Anterior cingulate cortex (tissue), 58 donors: ENCODE data around the gene LLCFC1.

Experiments used
- DNase-seq, 58 donors: peaks; one replicate each; lab custom pipeline; 2025; lab: John Stamatoyannopoulos, UW

Gene LLCFC1

DNA sequence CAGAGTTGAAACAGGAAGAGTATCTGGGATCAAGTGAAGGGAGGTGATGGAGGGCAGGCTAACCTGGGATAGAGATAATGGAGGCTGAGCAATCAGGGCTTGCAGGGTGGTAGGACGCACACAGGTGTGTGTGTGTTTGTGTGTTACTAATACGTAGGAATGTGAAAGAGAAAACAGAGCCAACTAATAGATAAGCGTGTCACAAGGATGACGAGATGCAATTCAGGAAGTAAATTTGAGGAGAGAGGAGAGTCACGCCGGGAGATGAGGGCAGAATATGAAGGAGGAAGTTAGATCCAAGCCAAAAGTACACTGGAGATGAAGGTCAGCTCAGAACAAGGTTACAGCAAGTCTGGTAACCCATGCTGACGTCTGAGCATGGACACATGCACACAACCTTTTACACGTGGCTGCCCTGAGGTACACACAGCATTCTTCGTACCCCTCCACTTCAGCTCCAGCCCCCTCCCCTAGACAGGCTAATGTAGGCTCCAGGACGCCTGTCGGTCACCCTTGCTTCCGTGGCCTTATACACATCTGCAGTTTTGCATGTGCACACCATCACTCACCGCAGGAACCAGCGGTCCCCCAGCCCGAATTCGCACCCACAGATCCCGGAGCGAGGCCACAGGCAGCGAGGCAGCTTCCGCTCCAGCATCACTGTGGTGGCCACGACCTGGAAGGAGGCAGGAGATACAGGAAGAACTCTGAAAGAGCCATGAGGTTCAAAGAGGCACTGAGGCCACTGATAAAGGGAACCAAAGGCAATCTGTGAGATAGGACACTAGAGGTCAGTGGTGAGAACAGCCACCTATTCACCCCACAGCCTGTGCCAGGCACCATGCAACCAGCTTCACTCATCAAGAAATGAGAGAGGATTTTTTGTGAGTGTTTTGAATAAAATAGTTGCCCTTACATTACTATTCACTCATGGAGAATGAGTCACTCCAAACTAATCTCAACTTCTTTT lies 30.1 kb upstream of the LLCFC1 start:
- peak in 2 of 58 donors; percentile 1 to 8 for DNase-seq

DNA sequence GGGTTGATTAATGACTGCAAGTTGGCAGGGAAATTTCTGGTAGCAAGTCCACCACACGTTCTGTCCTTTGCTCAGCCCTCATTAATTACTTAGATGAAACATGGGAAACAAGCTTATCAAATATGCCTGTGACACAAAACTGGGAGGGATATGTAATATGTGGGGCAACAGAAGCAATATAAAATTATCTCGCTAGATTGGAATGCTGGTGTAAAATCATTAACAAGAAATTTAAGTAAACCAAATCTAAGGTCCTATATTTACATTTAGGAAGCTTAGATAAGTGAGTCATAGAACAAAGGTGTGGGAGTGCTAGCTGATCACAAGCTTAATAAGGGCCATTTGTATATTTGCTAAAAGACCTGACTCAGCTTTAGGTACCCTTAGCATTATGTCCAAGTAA lies 29.3 kb upstream of the LLCFC1 start:
- DNase-seq = no peak

DNA sequence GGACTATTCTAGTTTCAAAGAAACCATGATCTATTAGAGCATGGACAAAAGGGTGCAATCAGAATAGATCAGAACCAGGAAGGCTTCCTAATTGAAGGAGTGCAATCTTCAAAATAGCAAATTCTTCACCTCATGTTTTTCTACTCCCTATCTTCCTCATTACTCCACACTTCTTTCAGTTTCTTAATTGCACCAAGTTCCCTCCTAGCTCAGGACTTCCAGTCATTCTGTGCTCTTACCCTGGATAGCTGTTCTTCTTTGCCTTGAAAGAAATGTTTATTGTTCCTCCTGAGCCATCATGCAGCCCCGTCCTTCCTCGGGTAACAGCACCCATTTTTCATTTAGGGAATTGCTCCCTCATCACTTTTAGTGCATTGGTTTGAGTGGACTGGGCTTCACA lies 28.8 kb upstream of the LLCFC1 start:
- DNase-seq = no peak

DNA sequence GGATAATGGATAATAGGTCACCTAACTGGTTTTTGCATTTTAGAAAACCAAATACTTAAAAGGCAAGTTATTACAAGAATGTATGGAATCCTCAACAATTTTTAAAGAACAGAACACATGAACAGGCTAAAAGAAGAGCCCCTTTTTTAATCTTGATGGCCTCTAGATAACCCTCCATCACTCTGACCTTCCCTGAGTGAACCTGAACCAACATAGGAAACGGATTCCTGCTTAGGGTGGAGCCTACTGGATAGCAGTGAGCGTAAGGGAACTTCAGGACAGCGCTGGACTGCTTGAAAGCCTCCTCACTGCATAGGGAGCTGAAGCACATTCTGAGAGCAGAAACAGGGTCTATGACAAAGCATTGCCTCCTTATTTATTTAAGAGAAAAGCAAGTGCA lies 26.2 kb upstream of the LLCFC1 start:
- no peak for DNase-seq

DNA sequence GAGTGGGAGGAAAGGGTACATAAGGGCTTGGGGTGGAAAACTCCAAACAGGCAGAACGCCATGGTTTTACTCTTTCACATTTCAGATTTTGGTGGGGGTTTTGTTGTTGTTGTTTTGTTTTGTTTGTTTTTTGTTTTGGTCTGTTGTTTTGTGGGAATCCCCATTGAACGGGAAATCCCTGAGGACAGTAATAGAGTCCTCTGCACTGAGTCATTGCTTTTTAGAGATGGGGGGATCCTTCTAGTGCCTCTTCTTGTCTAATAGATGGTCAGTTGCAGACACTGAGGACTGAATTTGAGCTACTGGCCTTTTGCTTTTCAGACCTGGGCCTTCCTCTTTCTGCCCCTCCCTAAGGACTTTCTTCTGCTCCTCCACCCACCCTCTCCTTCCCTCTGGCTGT lies 25.7 kb upstream of the LLCFC1 start:
- no peak for DNase-seq

DNA sequence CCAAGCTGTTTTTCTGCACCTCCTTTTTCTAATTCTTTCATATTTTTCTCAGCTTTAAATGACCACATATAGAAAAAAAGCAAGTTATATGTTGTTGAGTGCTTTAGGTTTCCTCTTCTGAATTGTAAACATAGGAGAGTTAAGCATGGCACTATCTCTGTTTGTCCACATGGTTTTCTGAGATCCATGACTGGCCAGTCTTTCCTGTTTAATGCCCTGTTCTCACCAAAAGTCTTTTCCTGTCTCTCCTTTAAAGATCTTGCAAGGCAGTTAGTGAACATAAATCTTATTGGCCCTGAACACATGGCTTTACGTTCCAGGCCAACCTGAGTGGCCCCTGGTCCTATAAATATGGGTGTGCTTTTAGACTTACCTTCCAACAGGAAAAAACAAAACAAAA lies 25.2 kb upstream of the LLCFC1 start:
- no peak for DNase-seq

DNA sequence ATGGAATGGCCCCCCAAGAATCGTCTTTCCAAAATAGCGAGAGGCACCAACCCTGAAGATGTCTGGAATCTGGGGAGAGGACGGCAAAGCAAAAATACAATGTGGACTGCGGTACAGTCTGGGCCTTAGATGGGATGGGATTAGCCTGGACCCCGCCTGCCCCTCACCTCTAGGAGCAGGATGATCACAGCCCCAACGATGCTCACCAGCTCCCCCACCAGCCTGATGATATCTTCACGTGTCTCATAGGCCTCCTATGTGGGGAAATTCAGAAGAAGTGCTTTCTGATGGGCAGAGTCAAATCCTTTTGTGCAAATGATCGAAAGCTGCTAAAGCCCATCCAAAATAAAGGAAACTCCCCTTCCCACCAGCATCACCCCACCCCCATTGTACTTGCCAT lies 24.0 kb upstream of the LLCFC1 start:
- DNase-seq = no peak

DNA sequence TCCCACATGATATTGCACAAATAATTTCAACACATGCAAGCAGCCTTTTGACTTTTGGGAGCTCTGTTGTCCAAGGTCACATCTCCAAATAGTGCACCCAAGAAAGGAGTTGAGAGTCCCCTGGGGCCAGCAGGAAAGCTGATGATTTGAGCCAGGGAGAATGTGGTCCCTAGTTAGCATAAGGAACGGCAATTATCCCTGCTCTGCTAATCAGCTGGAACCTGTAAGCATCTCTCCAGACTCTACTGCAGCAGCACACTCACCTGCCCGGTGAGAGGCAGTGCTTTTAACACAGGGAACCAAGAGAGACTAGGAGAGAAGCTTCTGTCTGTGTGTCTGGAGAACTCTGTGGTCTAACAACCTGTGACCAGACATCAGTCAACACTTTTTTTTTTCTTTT lies 22.8 kb upstream of the LLCFC1 start:
- no peak for DNase-seq

DNA sequence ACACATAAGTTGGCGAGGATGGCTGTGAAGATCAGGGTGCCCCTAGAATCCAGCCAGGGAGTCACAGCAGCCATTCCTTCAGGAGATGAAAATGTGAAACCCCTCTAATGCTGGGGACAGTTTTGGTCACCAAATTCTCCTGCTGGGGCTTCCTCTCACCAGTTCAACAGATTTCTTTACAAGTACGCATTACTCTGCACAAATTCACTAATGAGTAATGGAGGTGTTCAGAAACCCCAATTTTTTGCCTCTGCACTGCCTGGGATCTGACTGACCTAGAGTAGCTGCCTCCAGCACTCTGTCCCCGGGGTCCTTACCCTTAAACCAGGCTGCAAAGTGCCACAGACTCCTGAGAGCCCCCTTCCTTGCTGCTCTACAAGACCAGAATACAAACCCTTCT lies 21.8 kb upstream of the LLCFC1 start:
- no peak for DNase-seq

DNA sequence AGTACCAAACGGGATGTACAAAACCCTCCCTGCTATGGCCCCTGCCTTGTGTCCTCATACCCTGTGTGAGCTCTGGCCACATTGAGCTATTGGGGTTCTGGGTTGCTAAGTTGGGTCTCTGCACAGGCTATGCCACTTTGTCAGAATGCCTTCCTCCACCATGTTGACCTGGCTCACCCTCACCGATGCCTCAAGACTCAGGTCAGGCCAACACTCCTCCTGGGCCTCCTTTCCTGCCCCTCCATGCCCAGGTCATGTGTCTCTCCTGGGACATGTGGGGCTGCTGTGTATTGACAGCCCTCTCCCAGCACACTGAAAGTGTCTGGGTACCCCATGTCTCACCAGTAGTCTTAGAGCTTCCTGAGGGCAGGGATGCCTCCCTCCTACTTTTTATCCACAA lies 20.4 kb upstream of the LLCFC1 start:
- DNase-seq = no peak

DNA sequence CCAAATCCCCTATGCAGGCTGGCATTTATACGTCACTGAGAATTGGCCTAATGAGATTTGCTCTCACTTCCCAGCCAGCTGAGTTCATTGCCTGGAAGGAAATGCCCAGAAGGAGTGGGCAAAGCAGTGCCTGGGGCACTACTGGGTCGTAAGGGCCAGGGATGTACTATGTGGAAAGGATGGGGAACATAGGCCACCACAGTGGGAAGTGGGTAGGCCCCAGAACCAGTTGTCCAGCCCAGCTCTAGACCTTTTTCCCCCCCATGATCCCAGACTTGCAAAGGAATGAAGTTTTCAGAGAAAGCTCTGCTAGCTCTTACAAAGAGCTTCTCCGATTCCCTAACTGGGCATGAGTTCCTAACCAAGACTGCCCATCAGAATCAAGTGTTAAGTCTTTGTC lies 19.6 kb upstream of the LLCFC1 start:
- DNase-seq = no peak

DNA sequence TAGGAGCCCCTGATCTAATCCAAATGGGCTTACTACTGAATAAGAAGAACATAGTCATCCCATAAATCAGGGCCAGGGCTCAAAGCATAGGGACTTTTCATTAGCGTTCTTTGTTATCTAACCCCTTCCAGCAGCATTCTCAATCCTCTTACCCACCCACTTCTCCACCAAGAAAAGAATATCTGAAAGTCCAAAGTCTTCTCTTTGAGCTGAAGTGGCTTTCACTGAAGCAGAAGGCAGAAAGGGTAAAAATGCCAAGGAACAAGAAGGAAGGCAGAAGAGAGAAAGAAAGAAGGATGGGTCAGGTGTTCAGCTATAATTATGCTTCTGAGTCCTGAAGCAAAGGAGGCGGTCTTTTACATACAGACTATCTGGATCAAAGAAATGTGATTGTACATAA lies 15.9 kb upstream of the LLCFC1 start:
- DNase-seq = no peak

DNA sequence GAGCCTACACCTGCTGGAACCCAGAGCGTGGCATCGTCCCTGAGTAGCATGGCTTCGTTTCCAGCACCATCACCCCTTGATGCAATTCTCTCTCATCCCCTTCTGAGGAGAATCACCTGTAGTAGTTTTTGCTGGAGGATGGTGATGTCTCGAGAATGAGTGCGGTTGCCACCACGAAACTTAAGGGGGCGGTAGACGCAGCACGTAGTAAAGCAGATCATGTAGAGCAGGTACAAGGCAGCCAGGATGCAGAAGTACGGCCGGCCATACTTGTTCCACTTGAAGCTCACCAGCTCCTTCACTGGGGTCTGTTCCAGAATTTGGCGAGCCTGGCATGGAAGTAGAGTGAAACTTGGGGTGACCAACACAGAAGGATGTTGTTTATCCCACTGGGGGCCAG lies 13.9 kb upstream of the LLCFC1 start:
- DNase-seq = no peak

DNA sequence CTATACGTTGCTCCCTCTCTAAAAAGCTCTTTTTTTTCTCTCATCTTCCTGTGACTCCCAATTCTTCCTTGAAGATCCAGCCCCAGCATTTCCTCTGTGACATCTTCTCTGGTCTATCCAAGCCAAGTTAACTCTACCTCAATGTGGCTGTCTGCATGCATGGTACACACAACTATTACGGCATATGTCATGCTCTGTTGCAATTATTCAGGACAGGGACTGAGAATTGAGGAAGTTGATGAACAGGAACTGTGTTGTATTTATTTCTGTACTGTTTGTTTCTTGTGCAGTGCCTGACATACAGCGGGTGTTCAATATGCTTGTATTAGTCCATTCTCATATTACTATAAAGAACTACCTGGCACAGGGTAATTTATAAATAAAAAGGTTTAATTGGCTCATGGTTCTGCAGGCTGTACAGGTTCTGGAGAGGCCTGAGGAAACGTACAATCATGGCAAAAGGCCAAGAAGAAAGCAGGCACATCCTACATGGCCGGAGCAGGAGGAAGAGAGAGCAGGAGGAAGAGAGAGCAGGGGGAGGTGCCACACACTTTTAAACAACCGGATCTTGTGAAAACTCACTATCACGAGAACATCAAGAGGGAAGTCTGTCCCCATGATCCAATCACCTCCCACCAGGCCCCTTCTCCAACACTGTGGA lies 12.1 kb upstream of the LLCFC1 start:
- DNase-seq = no peak

DNA sequence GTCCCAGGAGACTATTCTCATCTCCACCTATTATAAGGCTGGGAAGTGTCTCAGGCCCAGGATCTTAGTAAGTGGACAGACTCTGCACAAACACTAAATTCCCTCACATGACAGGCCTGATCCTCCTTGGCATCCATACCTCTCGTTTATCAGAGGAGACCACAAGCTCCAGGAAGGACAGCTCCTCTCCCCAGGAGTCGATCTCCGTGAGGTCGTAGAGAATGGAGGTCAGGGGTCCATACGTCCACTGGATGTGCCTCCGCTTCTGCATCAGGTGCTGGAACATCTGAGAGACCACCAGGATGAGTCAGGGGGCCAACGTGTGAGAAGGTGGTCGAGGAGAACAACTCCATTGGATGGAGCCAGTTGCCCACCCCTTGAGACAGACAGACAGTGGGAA lies 11.3 kb upstream of the LLCFC1 start:
- DNase-seq = no peak

DNA sequence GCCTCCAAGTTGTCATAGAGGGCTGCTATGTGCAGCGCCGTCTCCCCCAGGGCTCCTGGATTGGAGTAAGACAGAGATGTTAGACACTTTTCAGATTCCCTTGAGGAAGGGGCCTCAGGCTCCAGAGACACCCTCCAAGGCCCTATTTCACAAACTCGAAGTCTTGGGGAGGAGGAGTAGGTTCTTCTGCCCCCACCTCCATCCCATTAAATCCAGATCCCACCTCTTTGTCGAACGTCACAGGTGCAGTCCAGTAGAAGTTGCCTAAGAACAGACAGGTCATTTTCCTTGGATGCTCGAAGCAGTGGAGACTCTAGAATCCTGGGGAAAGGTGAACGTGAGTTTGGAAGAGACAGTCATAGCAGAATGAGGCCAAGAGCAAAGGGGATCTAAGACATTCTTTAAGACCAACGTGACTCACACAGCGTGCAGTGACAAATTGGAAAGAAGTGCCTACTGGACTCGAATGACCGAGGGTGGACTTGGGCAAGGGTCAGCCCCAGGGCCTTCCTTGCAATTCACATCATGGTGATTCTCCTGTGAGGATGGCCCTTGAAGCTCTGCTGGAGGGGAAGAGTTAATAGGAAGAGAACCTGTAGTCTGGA lies 9.1 kb upstream of the LLCFC1 start:
- DNase-seq = no peak

DNA sequence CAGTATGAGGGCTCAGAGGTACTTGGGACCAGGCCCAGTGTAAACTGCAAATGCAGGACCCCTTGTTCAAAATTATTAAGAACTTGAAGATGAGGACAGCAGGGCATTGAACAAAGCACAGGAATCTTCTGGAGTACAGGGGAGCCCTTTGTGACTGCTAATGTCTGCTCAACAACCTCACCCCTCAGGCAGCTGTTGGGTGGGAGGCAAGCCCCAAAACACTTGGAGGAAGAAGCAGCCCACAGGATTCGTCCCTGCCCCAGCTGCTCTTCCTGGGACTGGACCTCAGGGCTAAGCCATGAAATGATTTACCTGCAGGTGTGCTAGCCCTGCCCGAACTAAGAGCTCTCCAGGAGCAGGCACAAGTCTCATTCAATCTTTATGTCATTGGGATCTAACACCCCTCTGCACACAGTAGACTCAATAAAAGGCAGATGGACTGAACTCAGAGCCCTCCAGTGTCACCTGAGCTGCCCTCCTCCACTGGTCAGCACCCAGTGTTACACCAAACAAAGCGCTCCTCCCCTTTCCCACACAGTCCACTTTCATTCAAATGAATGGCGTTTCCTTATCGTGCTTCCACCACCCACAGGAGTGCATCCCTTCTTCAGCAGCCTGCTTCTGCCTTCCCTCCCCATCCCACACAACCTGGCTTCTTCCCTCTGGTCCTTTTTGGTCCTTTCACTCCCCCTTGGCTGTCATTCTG lies 6.7 kb upstream of the LLCFC1 start:
- DNase-seq = no peak

DNA sequence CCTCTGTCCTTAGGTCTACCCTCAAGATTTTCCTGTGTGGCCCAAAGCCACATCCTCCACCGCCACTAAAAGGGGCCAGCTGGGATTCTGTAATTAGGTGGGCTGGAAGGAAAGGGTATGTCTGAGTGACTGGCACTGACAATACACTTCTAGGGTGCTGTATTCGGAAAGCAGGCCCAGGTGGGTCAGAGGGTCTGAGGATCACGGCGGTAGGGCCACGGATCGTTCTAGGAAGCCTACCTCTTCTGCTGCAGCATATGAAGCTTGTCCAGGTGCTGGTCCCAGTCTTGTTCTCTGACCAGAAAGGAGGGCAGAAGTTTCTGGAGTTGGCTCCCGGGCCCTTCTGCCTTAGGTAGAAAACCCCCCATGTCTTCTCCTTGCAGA lies 6.2 kb upstream of the LLCFC1 start:
- no peak for DNase-seq

DNA sequence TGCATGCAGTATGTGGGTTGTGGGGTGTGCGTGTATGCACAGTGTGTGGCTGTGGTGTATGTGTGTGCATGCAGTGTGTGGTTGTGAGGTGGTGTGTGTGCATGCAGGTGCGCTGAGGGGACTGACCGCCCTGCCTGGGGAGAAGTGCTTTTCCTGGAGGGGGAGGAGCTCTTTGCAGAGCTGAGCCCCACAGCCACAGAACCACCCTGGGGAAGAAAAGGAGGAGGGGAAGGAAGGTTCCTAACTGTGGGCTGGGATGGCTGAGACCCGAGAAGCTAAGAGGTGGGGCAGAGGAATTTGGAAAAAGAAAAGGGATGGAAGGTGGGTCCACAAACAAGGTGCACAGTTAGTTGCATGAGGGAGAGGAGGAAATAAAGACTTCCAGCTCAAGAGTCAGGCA lies 5.7 kb upstream of the LLCFC1 start, which contains the start of gene TRPV5:
Gene TRPV5, minus strand, starts transcription at position 123 of the 400 bp plus-strand sequence. CDS start 287 bp downstream, outside the sequence.
- no peak for DNase-seq

DNA sequence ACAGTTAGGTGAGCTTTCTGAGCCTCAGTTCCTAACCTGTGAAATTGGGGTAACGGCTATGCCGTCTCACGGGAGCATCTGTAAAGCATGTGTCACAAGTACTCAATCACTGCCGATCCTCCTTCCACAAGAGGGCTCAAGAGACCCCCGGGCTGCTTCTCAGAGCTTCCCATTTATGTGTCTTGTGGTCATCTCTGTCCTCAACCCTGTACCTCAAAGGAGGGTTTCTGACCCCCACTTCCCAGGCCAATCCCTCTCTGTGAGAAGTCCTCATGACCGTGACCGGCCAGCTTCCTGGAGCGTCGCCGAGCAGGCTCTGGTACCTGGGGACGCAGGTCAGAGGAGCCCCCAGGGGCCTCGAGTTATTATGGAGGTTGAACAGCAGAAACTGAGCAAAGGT lies 5.2 kb upstream of the LLCFC1 start:
- DNase-seq = no peak
